ENCODE results near the gene RAI1. TPM values are rescaled to one million over a fixed set of nuclear protein-coding genes. Genes with fewer than 3 reads are reported as not detected.
A peak's percentile ranks its signal among the peaks of the same experiment; 100 is the strongest.

Gene RAI1
- total and polyA plus RNA-seq, 2 of the 13 experiments (the other 11 are each of a cell fraction or from before 2014, with no cell fraction given): 3.4 to 5.2 TPM

DNA sequence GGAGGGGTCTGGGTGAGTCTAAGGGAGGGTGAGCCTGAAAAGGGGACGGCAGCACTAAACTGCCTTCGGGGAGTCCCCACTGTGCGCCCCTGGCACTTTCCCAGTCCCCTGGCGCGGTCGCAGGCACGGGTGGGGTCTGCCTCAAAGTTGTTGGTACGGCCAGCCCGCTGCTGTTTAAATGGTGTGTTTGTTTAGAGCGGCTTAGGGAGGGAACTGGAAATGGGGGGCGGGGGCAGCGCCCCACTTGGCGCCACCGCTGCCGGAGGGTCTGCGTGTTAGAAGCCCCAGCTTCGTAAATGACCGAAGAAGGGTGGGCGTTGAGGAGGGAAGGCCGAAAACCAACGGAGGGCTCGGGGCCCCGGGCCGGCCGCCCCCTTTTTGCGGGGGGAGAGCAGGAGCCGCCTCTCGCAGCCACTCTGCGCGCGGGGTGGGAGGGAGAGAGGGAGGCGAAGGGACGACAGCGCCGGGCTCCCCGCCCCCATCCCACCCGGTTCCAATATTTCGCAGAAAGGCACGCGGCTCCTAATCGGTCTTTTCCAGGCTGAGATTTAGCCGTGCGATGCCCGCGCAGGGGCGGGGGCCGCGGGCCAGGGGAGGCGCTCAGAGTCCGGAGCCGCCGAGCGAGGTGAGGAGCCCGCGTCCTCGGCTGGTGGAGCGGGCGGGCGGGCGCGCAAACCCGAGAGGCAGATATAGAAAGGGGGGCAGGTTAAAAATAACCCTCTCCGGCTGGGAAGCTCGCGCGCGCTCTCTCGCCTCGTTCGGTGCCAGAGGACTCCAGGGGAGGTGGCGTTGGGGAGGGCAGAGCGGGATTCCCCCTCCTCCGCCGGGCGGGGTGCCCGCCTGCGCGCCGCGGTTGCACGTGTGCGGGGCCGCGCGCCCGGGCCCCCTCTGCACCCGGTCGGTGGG, 100.6 kb downstream of the RAI1 start (continued):
- TF ChIP-seq ZNF749 (CRISPR knock-in tag; IDR thresholded peaks at IDR 0.05; ENCODE audit: borderline replicate concordance) (no peak), ZNF670 (CRISPR knock-in tag; IDR thresholded peaks at IDR 0.05; ENCODE audit: borderline replicate concordance) (no peak), U2AF2 (IDR thresholded peaks at IDR 0.05; ENCODE audit: low read depth, low read length) (no peak), SATB2 (CRISPR knock-in tag; IDR thresholded peaks at IDR 0.05) (no peak), PRPF4 (IDR thresholded peaks at IDR 0.05; ENCODE audit: low read depth, low read length, poor library complexity, severe bottlenecking) (no peak), FOSL1 (CRISPR knock-in tag; IDR thresholded peaks at IDR 0.05; ENCODE audit: borderline replicate concordance) (no peak), GATAD2A (CRISPR knock-in tag; IDR thresholded peaks at IDR 0.05) (no peak), DNMT1 (CRISPR knock-in tag; IDR thresholded peaks at IDR 0.05) (no peak), ZMYM4 (CRISPR knock-in tag; IDR thresholded peaks at IDR 0.05) (no peak), MTA3 (CRISPR knock-in tag; IDR thresholded peaks at IDR 0.05) (no peak), GFI1 (CRISPR knock-in tag; IDR thresholded peaks at IDR 0.05; ENCODE audit: borderline replicate concordance) (0 out of 2 replicates have a peak, but pooled peaks have one; percentile 29), ARHGAP35 (CRISPR knock-in tag; IDR thresholded peaks at IDR 0.05; ENCODE audit: borderline replicate concordance) (no peak), NFE2 (CRISPR knock-in tag; IDR thresholded peaks at IDR 0.05) (no peak)
- TF ChIP-seq, protein P1, sequence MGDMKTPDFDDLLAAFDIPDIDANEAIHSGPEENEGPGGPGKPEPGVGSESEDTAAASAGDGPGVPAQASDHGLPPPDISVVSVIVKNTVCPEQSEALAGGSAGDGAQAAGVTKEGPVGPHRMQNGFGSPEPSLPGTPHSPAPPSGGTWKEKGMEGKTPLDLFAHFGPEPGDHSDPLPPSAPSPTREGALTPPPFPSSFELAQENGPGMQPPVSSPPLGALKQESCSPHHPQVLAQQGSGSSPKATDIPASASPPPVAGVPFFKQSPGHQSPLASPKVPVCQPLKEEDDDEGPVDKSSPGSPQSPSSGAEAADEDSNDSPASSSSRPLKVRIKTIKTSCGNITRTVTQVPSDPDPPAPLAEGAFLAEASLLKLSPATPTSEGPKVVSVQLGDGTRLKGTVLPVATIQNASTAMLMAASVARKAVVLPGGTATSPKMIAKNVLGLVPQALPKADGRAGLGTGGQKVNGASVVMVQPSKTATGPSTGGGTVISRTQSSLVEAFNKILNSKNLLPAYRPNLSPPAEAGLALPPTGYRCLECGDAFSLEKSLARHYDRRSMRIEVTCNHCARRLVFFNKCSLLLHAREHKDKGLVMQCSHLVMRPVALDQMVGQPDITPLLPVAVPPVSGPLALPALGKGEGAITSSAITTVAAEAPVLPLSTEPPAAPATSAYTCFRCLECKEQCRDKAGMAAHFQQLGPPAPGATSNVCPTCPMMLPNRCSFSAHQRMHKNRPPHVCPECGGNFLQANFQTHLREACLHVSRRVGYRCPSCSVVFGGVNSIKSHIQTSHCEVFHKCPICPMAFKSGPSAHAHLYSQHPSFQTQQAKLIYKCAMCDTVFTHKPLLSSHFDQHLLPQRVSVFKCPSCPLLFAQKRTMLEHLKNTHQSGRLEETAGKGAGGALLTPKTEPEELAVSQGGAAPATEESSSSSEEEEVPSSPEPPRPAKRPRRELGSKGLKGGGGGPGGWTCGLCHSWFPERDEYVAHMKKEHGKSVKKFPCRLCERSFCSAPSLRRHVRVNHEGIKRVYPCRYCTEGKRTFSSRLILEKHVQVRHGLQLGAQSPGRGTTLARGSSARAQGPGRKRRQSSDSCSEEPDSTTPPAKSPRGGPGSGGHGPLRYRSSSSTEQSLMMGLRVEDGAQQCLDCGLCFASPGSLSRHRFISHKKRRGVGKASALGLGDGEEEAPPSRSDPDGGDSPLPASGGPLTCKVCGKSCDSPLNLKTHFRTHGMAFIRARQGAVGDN (CRISPR knock-in tag; IDR thresholded peaks at IDR 0.05): peak; percentile 54
- TF ChIP-seq, protein P2, sequence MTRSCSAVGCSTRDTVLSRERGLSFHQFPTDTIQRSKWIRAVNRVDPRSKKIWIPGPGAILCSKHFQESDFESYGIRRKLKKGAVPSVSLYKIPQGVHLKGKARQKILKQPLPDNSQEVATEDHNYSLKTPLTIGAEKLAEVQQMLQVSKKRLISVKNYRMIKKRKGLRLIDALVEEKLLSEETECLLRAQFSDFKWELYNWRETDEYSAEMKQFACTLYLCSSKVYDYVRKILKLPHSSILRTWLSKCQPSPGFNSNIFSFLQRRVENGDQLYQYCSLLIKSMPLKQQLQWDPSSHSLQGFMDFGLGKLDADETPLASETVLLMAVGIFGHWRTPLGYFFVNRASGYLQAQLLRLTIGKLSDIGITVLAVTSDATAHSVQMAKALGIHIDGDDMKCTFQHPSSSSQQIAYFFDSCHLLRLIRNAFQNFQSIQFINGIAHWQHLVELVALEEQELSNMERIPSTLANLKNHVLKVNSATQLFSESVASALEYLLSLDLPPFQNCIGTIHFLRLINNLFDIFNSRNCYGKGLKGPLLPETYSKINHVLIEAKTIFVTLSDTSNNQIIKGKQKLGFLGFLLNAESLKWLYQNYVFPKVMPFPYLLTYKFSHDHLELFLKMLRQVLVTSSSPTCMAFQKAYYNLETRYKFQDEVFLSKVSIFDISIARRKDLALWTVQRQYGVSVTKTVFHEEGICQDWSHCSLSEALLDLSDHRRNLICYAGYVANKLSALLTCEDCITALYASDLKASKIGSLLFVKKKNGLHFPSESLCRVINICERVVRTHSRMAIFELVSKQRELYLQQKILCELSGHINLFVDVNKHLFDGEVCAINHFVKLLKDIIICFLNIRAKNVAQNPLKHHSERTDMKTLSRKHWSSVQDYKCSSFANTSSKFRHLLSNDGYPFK (CRISPR knock-in tag; IDR thresholded peaks at IDR 0.05; ENCODE audit: borderline replicate concordance): no peak; the same call in 1 of the 2 replicates
- TF ChIP-seq, protein P3, sequence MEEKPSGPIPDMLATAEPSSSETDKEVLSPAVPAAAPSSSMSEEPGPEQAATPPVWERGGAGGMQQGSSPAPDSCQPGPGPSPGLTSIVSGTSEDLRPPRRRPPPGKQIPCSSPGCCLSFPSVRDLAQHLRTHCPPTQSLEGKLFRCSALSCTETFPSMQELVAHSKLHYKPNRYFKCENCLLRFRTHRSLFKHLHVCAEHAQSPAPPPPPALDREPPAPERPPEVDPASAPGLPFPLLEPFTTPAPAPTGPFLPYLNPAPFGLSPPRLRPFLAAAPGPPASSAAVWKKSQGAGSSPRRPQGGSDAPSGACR (CRISPR knock-in tag; IDR thresholded peaks at IDR 0.05): no peak
- TF ChIP-seq, protein P4, sequence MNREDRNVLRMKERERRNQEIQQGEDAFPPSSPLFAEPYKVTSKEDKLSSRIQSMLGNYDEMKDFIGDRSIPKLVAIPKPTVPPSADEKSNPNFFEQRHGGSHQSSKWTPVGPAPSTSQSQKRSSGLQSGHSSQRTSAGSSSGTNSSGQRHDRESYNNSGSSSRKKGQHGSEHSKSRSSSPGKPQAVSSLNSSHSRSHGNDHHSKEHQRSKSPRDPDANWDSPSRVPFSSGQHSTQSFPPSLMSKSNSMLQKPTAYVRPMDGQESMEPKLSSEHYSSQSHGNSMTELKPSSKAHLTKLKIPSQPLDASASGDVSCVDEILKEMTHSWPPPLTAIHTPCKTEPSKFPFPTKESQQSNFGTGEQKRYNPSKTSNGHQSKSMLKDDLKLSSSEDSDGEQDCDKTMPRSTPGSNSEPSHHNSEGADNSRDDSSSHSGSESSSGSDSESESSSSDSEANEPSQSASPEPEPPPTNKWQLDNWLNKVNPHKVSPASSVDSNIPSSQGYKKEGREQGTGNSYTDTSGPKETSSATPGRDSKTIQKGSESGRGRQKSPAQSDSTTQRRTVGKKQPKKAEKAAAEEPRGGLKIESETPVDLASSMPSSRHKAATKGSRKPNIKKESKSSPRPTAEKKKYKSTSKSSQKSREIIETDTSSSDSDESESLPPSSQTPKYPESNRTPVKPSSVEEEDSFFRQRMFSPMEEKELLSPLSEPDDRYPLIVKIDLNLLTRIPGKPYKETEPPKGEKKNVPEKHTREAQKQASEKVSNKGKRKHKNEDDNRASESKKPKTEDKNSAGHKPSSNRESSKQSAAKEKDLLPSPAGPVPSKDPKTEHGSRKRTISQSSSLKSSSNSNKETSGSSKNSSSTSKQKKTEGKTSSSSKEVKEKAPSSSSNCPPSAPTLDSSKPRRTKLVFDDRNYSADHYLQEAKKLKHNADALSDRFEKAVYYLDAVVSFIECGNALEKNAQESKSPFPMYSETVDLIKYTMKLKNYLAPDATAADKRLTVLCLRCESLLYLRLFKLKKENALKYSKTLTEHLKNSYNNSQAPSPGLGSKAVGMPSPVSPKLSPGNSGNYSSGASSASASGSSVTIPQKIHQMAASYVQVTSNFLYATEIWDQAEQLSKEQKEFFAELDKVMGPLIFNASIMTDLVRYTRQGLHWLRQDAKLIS (CRISPR knock-in tag; IDR thresholded peaks at IDR 0.05): no peak

Data from HepG2 (cell line).